Suprapubic skin (tissue), 4 donors: ENCODE measurements around the gene ATP5MC3. TPM values are rescaled to one million over a fixed set of nuclear protein-coding genes. Genes with fewer than 3 reads are reported as not detected.

ENCODE experiments used
- DNase-seq, 2 donors: peaks; one replicate each; pipeline ENCODE4 v3.0.0-alpha.2; 2019; ENCODE audit warnings: low spot score in 2 of 2
- H3K27ac ChIP-seq: fragments of 200-600 bp; sonication (generic); one replicate; pipeline ENCODE4 v1.5.1; 2019
- H3K27me3 ChIP-seq: fragments of 200-600 bp; sonication (generic); one replicate; pipeline ENCODE4 v1.5.1; 2019
- H3K36me3 ChIP-seq: fragments of 200-600 bp; sonication (generic); one replicate; pipeline ENCODE4 v1.5.1; 2019
- H3K4me1 ChIP-seq: fragments of 200-600 bp; sonication (generic); one replicate; pipeline ENCODE4 v1.5.1; 2019
- H3K4me3 ChIP-seq: fragments of 200-600 bp; sonication (generic); one replicate; pipeline ENCODE4 v1.5.1; 2019; ENCODE audit warnings: mild to moderate bottlenecking
- H3K9me3 ChIP-seq: fragments of 200-600 bp; sonication (generic); one replicate; pipeline ENCODE4 v1.5.1; 2019
- EP300 ChIP-seq: sonication (generic); formaldehyde crosslinking; IDR thresholded peaks from one replicate; pipeline ENCODE4 v1.6.1; 2017; ENCODE audit warnings: antibody characterized with exemption
- POLR2A ChIP-seq, 2 donors: fragments of 450-650 bp; IDR thresholded peaks; one replicate each; pipeline ENCODE4 v1.6.1; 2017; ENCODE audit warnings: antibody characterized with exemption in 2 of 2, mild to moderate bottlenecking in 2 of 2, moderate library complexity in 2 of 2
- POLR2AphosphoS5 ChIP-seq, 3 donors: sonication (generic); formaldehyde crosslinking; IDR thresholded peaks; one replicate each; pipeline ENCODE4 v1.6.1; 2017; ENCODE audit warnings: antibody characterized with exemption in 3 of 3
- WGBS: methylation state at CpG from one replicate; pipeline ENCODE4 v1.1.5; 2018; 5-methylcytosine and 5-hydroxymethylcytosine counted together
- total RNA-seq, 4 donors: library from RNA; depleted of rRNA; stranded (reverse); fragments of >200 nt; gene quantifications; one replicate each; pipeline ENCODE4 v1.1.0, GENCODE V29; 2016
- TF ChIP-seq, protein P1 (sequence below), 2 donors: fragments of 200-600 bp in 1 of 2; fragments of 450-650 bp in 1 of 2; sonication (generic) in 1 of 2; IDR thresholded peaks; one replicate each; pipeline ENCODE4 v1.5.1; 2016 to 2019; ENCODE audit warnings: antibody characterized with exemption in 2 of 2, mild to moderate bottlenecking in 1 of 2, moderate library complexity in 1 of 2

The ATP5MC3 gene
- total RNA-seq, 4 donors from 2014 or later: 87.9 to 150 (median 145) TPM

DNA sequence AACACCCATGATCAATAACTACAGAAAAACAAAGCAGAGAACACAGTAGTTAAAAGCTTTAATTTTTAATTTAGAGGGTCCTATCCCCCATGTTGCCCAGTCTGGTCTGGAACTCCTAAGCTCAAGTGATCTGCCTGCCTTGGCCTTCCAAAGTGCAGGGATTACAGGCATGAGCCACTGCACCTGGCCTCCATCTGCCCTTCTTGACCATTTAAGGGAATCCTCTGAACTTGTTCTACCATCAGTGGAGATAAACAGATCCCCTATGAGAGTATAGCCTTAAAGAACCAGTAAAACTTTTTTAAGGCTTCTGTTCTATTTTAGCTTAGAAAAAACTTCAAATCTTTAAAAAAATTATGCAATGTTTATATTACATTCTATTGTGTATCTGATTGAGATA is 13.5 kb upstream of the ATP5MC3 start:
- no peak overlapping the region for H3K4me3 ChIP-seq
- peaks cover 6% of the 10 kb centered on the region for H3K9me3 ChIP-seq
- H3K27me3 ChIP-seq: no peaks in the 10 kb centered on the region
- H3K36me3 ChIP-seq: no peaks in the 10 kb centered on the region
- H3K27ac ChIP-seq: no peak overlapping the region
- no peaks in the 10 kb centered on the region for H3K4me1 ChIP-seq
- no peak for TF ChIP-seq POLR2AphosphoS5 (IDR thresholded peaks at IDR 0.05)
- no peak for TF ChIP-seq EP300
- TF ChIP-seq, protein P1, sequence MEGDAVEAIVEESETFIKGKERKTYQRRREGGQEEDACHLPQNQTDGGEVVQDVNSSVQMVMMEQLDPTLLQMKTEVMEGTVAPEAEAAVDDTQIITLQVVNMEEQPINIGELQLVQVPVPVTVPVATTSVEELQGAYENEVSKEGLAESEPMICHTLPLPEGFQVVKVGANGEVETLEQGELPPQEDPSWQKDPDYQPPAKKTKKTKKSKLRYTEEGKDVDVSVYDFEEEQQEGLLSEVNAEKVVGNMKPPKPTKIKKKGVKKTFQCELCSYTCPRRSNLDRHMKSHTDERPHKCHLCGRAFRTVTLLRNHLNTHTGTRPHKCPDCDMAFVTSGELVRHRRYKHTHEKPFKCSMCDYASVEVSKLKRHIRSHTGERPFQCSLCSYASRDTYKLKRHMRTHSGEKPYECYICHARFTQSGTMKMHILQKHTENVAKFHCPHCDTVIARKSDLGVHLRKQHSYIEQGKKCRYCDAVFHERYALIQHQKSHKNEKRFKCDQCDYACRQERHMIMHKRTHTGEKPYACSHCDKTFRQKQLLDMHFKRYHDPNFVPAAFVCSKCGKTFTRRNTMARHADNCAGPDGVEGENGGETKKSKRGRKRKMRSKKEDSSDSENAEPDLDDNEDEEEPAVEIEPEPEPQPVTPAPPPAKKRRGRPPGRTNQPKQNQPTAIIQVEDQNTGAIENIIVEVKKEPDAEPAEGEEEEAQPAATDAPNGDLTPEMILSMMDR (IDR thresholded peaks at IDR 0.05): no peak
- no peak for DNase-seq

- DNase-seq: no peak
- Histone ChIP-seq H3K27ac (no peak overlapping the region), H3K36me3 (no peaks in the 10 kb centered on the region), H3K27me3 (no peaks in the 10 kb centered on the region), H3K4me1 (no peaks in the 10 kb centered on the region), H3K4me3 (no peak overlapping the region), H3K9me3 (peaks cover 6% of the 10 kb centered on the region)
- 28% methylated on average over 1 of the region's 1 CpG for WGBS
- TF ChIP-seq, protein P1 (IDR thresholded peaks at IDR 0.05): no peak
- TF ChIP-seq EP300 (no peak), POLR2A (IDR thresholded peaks at IDR 0.05) (no peak), POLR2AphosphoS5 (IDR thresholded peaks at IDR 0.05) (no peak)
Observed at GRCh38 chr2:175188761-175189160, 7.3 kb upstream of the ATP5MC3 start.

- no peaks in the 10 kb centered on the region for H3K27me3 ChIP-seq
- H3K36me3 ChIP-seq: no peaks in the 10 kb centered on the region
- no peak for DNase-seq
- peaks cover 2% of the 10 kb centered on the region for H3K9me3 ChIP-seq
- no peak overlapping the region for H3K4me3 ChIP-seq
- no peak overlapping the region for H3K27ac ChIP-seq
- H3K4me1 ChIP-seq: no peaks in the 10 kb centered on the region
- WGBS: 100% methylated on average over 1 of the region's 1 CpG
- TF ChIP-seq EP300: no peak
- no peak for TF ChIP-seq POLR2AphosphoS5 (IDR thresholded peaks at IDR 0.05)
- TF ChIP-seq, protein P1 (IDR thresholded peaks at IDR 0.05): no peak
- TF ChIP-seq POLR2A (IDR thresholded peaks at IDR 0.05): no peak
Observed at GRCh38 chr2:175187378-175187777, 5.9 kb upstream of the ATP5MC3 start.

GRCh38 chr2:175183674-175184073 is 2.2 kb upstream of the ATP5MC3 start:
- peaks cover 12% of the 10 kb centered on the region for H3K36me3 ChIP-seq
- no peak overlapping the region for H3K27ac ChIP-seq
- H3K9me3 ChIP-seq: no peaks in the 10 kb centered on the region
- TF ChIP-seq POLR2A (IDR thresholded peaks at IDR 0.05): no peak
- TF ChIP-seq EP300: no peak
- TF ChIP-seq, protein P1 (IDR thresholded peaks at IDR 0.05): no peak
- no peak for TF ChIP-seq POLR2AphosphoS5 (IDR thresholded peaks at IDR 0.05)
- H3K27me3 ChIP-seq: no peaks in the 10 kb centered on the region
- no peak for DNase-seq
- 96% methylated on average over 2 of the region's 2 CpGs for WGBS
- peaks cover 12% of the 10 kb centered on the region for H3K4me1 ChIP-seq
- H3K4me3 ChIP-seq: no peak overlapping the region

DNA sequence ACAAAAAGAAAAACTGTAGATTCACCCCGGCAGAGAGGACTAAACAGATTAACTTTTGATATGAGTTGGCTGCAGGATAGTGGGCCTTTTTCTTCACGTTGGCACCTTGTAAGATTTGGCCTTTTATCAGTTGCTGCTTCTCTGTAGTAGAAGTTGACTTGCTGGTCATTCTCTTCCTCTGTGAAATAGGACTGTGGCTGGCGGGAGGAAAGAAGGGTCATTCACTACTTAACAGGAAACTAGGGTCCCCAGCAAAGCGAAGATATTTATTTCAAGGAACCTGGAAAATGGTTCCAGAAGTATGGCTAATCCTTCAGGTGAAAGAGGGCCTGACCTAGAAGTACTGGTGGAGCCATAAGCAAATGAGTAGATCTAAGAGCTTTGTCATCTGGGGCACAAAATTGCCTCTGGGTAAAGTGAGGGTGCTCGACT is 383 bp upstream of the ATP5MC3 start:
- Histone ChIP-seq H3K36me3 (peaks cover 29% of the 10 kb centered on the region), H3K4me3 (peak overlapping the region; percentile 89), H3K9me3 (no peaks in the 10 kb centered on the region), H3K27ac (peak overlapping the region; percentile 88), H3K27me3 (no peaks in the 10 kb centered on the region), H3K4me1 (peaks cover 12% of the 10 kb centered on the region)
- WGBS: 58% methylated on average over 5 of the region's 5 CpGs
- no peak for TF ChIP-seq EP300
- TF ChIP-seq, protein P1 (IDR thresholded peaks at IDR 0.05): no peak
- TF ChIP-seq POLR2A (IDR thresholded peaks at IDR 0.05): no peak
- no peak for TF ChIP-seq POLR2AphosphoS5 (IDR thresholded peaks at IDR 0.05)
- DNase-seq: no peak
